ENCODE results near the gene CDH18. TPM values are rescaled to one million over a fixed set of nuclear protein-coding genes. Genes with fewer than 3 reads are reported as not detected.

The CDH18 gene, protein sequence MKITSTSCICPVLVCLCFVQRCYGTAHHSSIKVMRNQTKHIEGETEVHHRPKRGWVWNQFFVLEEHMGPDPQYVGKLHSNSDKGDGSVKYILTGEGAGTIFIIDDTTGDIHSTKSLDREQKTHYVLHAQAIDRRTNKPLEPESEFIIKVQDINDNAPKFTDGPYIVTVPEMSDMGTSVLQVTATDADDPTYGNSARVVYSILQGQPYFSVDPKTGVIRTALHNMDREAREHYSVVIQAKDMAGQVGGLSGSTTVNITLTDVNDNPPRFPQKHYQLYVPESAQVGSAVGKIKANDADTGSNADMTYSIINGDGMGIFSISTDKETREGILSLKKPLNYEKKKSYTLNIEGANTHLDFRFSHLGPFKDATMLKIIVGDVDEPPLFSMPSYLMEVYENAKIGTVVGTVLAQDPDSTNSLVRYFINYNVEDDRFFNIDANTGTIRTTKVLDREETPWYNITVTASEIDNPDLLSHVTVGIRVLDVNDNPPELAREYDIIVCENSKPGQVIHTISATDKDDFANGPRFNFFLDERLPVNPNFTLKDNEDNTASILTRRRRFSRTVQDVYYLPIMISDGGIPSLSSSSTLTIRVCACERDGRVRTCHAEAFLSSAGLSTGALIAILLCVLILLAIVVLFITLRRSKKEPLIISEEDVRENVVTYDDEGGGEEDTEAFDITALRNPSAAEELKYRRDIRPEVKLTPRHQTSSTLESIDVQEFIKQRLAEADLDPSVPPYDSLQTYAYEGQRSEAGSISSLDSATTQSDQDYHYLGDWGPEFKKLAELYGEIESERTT
- 2.6 TPM for total RNA-seq

DNA sequence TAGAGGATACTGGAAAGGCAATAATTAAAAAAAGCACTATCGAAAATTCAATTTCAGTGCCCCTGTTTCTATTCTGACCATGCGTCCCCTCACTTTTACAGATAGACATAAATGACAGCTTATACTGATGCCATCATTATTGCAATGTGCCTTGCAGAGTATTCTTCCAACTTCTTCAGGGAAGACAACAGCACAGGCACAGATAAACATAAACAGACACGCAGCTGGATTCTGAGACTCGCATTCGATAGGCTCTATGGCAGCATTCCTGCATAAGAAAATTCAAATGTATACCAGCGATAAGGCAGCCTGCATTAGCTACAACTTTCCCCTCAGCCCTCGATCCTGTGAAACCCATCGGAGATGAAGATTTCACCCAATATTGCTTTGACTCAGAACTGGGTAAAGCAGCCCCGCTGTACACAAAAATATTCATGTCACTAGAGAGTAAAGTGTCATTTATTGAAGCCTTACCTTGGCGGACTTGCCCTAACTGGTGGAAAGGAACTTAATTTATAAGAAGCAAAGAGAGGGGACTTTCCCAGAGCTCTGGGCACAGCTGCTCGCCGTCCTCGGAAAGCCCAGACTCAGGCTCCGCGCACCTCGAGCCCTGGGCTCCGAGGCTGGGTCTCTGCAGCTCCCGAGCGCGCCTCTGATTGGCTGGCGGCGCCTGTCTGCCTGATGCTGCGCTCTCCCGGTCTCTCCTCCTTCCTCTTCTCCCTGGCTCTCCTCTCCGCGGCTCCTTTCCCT is at the start of gene CDH18:
Gene CDH18 (minus strand): TSS at position 589 of the 750 bp plus-strand sequence. CDS start 149,214 bp downstream, outside the sequence.

